ENCODE measurements around the gene ZNF710. TPM values are rescaled to one million over a fixed set of nuclear protein-coding genes. Genes with fewer than 3 reads are reported as not detected.

The ZNF710 gene
- total RNA-seq, 1 experiment from 2014 or later, result 27.3 TPM

DNA sequence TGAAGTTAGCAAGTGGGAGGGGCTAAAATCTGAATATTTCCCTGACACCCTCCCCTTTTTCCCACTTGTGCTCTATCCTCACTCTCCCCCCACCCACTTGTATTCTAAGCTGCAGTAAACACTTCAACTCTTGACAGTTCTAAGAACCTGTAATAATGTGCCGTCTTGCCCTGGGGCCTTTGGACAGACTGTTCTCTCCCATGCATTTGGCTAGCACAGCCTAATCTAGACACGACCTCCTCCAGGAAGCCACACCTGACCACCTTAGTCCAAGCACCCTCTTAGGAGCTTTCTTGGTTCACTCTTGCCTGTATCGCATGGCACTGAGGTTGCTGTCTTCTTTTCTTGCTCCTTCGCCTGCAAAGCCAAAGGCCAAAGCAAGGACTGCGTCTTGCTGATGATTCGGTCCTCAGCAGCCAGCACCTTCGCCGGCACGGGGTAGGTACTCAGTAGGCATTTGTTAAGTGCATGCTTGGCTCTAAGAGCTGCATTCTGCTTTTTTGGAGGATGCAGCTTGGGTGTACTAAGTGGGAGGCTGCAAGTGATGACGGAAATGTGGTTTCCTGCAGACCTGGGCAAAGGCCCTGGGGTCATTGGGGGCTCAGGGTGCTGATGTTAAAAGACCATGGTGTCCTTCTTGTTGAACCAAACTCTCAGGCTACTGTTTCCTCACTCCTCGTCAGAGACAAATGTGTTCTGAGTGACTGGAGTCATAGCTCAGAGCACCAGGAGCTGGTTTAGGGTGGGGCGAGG lies 2.0 kb upstream of the ZNF710 start:
- DNase-seq (ENCODE audit: low spot score), result no peak
- intact Hi-C loops (cut with micrococcal nuclease; ENCODE audit: unreplicated experiment), result no loop called here
- CTCF ChIA-PET, result no interaction called here
- TF ChIP-seq EZH2 (IDR thresholded peaks at IDR 0.05; ENCODE audit: borderline replicate concordance, low read depth, low read length, poor library complexity, severe bottlenecking), result no peak
- TF ChIP-seq, protein P1, sequence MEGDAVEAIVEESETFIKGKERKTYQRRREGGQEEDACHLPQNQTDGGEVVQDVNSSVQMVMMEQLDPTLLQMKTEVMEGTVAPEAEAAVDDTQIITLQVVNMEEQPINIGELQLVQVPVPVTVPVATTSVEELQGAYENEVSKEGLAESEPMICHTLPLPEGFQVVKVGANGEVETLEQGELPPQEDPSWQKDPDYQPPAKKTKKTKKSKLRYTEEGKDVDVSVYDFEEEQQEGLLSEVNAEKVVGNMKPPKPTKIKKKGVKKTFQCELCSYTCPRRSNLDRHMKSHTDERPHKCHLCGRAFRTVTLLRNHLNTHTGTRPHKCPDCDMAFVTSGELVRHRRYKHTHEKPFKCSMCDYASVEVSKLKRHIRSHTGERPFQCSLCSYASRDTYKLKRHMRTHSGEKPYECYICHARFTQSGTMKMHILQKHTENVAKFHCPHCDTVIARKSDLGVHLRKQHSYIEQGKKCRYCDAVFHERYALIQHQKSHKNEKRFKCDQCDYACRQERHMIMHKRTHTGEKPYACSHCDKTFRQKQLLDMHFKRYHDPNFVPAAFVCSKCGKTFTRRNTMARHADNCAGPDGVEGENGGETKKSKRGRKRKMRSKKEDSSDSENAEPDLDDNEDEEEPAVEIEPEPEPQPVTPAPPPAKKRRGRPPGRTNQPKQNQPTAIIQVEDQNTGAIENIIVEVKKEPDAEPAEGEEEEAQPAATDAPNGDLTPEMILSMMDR (conservative IDR thresholded peaks at IDR 0.05; ENCODE audit: low read depth, low read length), result no peak
- Histone ChIP-seq H3K27ac (ENCODE audit: low read depth, low read length, poor library complexity, severe bottlenecking) (no peak overlapping the region), H3K4me3 (ENCODE audit: low read depth, low read length, poor library complexity, severe bottlenecking) (no peak overlapping the region), H3K27me3 (replicated peaks; ENCODE audit: insufficient read depth, low read depth, low read length, poor library complexity) (no peaks in the 10 kb centered on the region), H3K36me3 (ENCODE audit: insufficient read depth, low read length, poor library complexity, severe bottlenecking) (no peaks in the 10 kb centered on the region), H3K9me3 (ENCODE audit: low read depth, low read length, poor library complexity, severe bottlenecking) (no peaks in the 10 kb centered on the region), H3K4me1 (ENCODE audit: insufficient read depth, low read length, poor library complexity, severe bottlenecking) (peaks cover 12% of the 10 kb centered on the region)
- no TSS peak for BruUV-seq (replicated peaks)
- POLR2A ChIA-PET (ENCODE audit: low non-redundant PET), result no interaction called here

DNA sequence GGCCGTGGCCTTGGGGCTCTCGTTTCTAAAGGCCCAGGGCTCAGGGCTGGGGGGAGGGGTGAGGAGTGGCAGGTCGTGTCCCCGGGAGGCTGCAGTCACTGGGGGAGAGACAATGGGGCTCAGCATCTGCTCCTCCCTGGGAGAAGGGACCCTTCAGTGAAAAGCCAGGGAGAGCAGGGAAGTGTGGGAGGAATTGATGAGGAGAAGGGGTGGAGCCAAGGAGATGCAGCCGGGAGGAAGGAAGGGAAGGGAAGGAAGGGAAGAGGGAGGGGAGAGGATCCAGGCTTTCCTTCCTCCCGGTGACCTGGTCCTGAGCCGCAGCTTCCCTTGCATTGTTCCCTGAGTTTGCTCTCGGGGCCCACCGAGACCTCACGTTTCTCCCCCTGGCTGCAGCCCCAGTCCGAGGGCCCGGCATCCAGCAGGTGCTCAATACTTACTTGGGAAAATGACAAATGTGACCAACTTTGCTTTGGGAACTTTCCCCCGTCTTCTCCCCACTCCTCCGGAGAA lies 1.4 kb upstream of the ZNF710 start:
- H3K27ac ChIP-seq (ENCODE audit: low read depth, low read length, poor library complexity, severe bottlenecking), result peak overlapping the region; percentile 89
- H3K4me3 ChIP-seq (ENCODE audit: low read depth, low read length, poor library complexity, severe bottlenecking), result peak overlapping the region; percentile 81
- TF ChIP-seq EZH2 (IDR thresholded peaks at IDR 0.05; ENCODE audit: borderline replicate concordance, low read depth, low read length, poor library complexity, severe bottlenecking), result no peak
- TF ChIP-seq, protein P1 (conservative IDR thresholded peaks at IDR 0.05; ENCODE audit: low read depth, low read length), result no peak
- peak; percentile 64 for DNase-seq (ENCODE audit: low spot score)
- BruUV-seq (replicated peaks), result no TSS peak
- POLR2A ChIA-PET (ENCODE audit: low non-redundant PET), result no interaction called here
- CTCF ChIA-PET, result no interaction called here
- H3K4me1 ChIP-seq (ENCODE audit: insufficient read depth, low read length, poor library complexity, severe bottlenecking), result peaks cover 12% of the 10 kb centered on the region
- no peaks in the 10 kb centered on the region for H3K27me3 ChIP-seq (replicated peaks; ENCODE audit: insufficient read depth, low read depth, low read length, poor library complexity)
- intact Hi-C loops (cut with micrococcal nuclease; ENCODE audit: unreplicated experiment), result loop anchor here (2.0 kb wide), 1 partner anchor 71 kb away; no protein-coding TSS in a partner anchor
- no peaks in the 10 kb centered on the region for H3K9me3 ChIP-seq (ENCODE audit: low read depth, low read length, poor library complexity, severe bottlenecking)
- H3K36me3 ChIP-seq (ENCODE audit: insufficient read depth, low read length, poor library complexity, severe bottlenecking), result no peaks in the 10 kb centered on the region

DNA sequence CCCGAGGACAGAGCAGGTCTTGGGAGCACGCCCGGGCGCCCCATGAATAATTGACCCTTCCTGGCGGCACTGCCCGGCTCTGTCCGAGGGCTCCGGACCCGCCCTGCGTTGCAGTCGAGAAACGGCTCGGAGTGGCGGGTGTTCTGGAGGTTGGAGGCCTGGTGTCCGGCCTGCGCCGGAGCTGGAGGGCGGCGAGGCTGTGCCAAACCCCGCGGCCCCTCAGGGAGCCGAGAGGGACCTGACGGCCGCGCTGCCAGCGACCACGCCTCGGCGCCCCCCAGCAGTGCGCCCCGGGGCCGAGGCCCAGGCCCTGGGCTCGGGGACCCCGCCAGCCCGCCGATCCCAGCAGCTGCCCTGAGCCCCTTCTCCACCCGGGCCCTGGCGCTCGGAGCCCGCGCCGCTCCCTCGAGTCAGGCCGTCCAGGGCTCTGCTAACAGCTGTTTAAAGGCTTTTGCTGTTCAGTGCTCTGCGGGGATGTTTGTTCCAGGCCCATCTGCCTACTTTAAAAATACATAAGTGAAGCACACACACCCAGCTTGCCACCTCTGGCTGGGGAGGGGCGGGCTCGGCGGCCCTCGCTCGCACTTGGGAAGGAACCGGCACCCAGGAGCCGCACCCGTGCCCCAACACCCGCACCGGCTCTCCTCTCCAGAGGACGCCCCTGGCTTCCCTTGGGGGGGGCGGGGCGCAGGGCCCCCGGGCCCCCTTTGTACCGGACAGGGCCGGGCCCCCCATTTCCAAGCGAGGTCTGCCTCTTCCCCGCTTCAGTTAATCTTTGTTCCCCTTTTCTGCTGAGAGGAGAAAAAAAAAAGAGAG lies 730 bp upstream of the ZNF710 start:
- H3K4me3 ChIP-seq (ENCODE audit: low read depth, low read length, poor library complexity, severe bottlenecking), result peak overlapping the region; percentile 81
- H3K9me3 ChIP-seq (ENCODE audit: low read depth, low read length, poor library complexity, severe bottlenecking), result no peaks in the 10 kb centered on the region
- intact Hi-C loops (cut with micrococcal nuclease; ENCODE audit: unreplicated experiment), result loop anchor here (2.0 kb wide), 1 partner anchor 70 kb away; no protein-coding TSS in a partner anchor
- CTCF ChIA-PET, result no interaction called here
- TSS peak; percentile 69 for BruUV-seq (replicated peaks)
- no peaks in the 10 kb centered on the region for H3K27me3 ChIP-seq (replicated peaks; ENCODE audit: insufficient read depth, low read depth, low read length, poor library complexity)
- DNase-seq (ENCODE audit: low spot score), result peak; percentile 46
- peaks cover 12% of the 10 kb centered on the region for H3K4me1 ChIP-seq (ENCODE audit: insufficient read depth, low read length, poor library complexity, severe bottlenecking)
- TF ChIP-seq, protein P1 (conservative IDR thresholded peaks at IDR 0.05; ENCODE audit: low read depth, low read length), result no peak
- no peak for TF ChIP-seq EZH2 (IDR thresholded peaks at IDR 0.05; ENCODE audit: borderline replicate concordance, low read depth, low read length, poor library complexity, severe bottlenecking)
- H3K36me3 ChIP-seq (ENCODE audit: insufficient read depth, low read length, poor library complexity, severe bottlenecking), result no peaks in the 10 kb centered on the region
- H3K27ac ChIP-seq (ENCODE audit: low read depth, low read length, poor library complexity, severe bottlenecking), result peak overlapping the region; percentile 89
- POLR2A ChIA-PET (ENCODE audit: low non-redundant PET), result no interaction called here

Measured in A673 (cell line).